Hindlimb muscle (tissue), 1 donor: ENCODE data around the gene DAPK1. TPM values are rescaled to one million over a fixed set of nuclear protein-coding genes. Genes with fewer than 3 reads are reported as not detected.

ENCODE experiments used
- DNase-seq: peaks from one replicate; pipeline ENCODE4 v3.0.0-alpha.2; 2013
- polyA plus RNA-seq: library from polyadenylated mRNA; unstranded; fragments of 120-200 nt; gene quantifications from one replicate; pipeline ENCODE4 v1.2.1, GENCODE V29; 2013; ENCODE audit not compliant: insufficient read length

DAPK1 gene
- polyA plus RNA-seq, 1 donor, result 25.5 TPM

GRCh38 chr9:87569518-87569917 is 71.9 kb downstream of the DAPK1 start:
- DNase-seq, result no peak

GRCh38 chr9:87570000-87570908 is 72.6 kb downstream of the DAPK1 start:
- no peak for DNase-seq

GRCh38 chr9:87572719-87573118 is 75.1 kb downstream of the DAPK1 start:
- DNase-seq, result no peak

GRCh38 chr9:87573841-87574342 is 76.2 kb downstream of the DAPK1 start:
- no peak for DNase-seq

GRCh38 chr9:87577746-87578145 is 80.1 kb downstream of the DAPK1 start:
- DNase-seq, result no peak

- DNase-seq, result no peak
Observed at GRCh38 chr9:87578625-87579024, 81.0 kb downstream of the DAPK1 start.

GRCh38 chr9:87579781-87580541 is 82.3 kb downstream of the DAPK1 start:
- DNase-seq, result no peak

- no peak for DNase-seq
Observed at GRCh38 chr9:87580941-87581438, 83.3 kb downstream of the DAPK1 start.

- DNase-seq, result no peak
Observed at GRCh38 chr9:87581513-87581912, 83.8 kb downstream of the DAPK1 start.

GRCh38 chr9:87581949-87582637 is 84.4 kb downstream of the DAPK1 start:
- DNase-seq, result no peak

GRCh38 chr9:87584326-87584725 is 86.7 kb downstream of the DAPK1 start:
- no peak for DNase-seq

GRCh38 chr9:87585123-87585855 is 87.6 kb downstream of the DAPK1 start:
- no peak for DNase-seq

GRCh38 chr9:87586731-87587355 is 89.2 kb downstream of the DAPK1 start:
- no peak for DNase-seq

- no peak for DNase-seq
Observed at GRCh38 chr9:87587356-87587745, 89.7 kb downstream of the DAPK1 start.

GRCh38 chr9:87587864-87588263 is 90.2 kb downstream of the DAPK1 start:
- DNase-seq, result no peak

GRCh38 chr9:87588339-87588738 is 90.7 kb downstream of the DAPK1 start:
- no peak for DNase-seq

GRCh38 chr9:87590996-87591395 is 93.3 kb downstream of the DAPK1 start:
- no peak for DNase-seq

GRCh38 chr9:87592554-87593358 is 95.1 kb downstream of the DAPK1 start:
- DNase-seq, result peak; percentile 67

GRCh38 chr9:87593359-87593980 is 95.8 kb downstream of the DAPK1 start:
- DNase-seq, result no peak

- DNase-seq, result no peak
Observed at GRCh38 chr9:87594194-87594593, 96.5 kb downstream of the DAPK1 start.
